ENCODE data around the gene KRTAP10-2. TPM values are rescaled to one million over a fixed set of nuclear protein-coding genes. Genes with fewer than 3 reads are reported as not detected.

KRTAP10-2 gene
- total and polyA plus RNA-seq, 9 of the 15 experiments (the other 6 are each of a cell fraction or from before 2014, with no cell fraction given): not detected

GRCh38 chr21:44568667-44569556, 17.6 kb upstream of the KRTAP10-2 start (continued):
- TF ChIP-seq CHD7 (IDR thresholded peaks at IDR 0.05; ENCODE audit: low read depth, low read length) (no peak), GATAD2A (IDR thresholded peaks at IDR 0.05) (no peak), HMG20A (CRISPR knock-in tag; conservative IDR thresholded peaks at IDR 0.05) (no peak), ZBTB8A (IDR thresholded peaks at IDR 0.05; ENCODE audit: partially characterized antibody) (no peak), KLF16 (IDR thresholded peaks at IDR 0.05) (no peak), BRD9 (IDR thresholded peaks at IDR 0.05; ENCODE audit: low read depth, partially characterized antibody) (no peak), RFX7 (CRISPR knock-in tag; IDR thresholded peaks at IDR 0.05) (no peak), ARID3B (CRISPR knock-in tag; IDR thresholded peaks at IDR 0.05; ENCODE audit: borderline replicate concordance) (no peak), ZNF76 (CRISPR knock-in tag; IDR thresholded peaks at IDR 0.05; ENCODE audit: borderline replicate concordance) (no peak), ZNF232 (CRISPR knock-in tag; IDR thresholded peaks at IDR 0.05) (no peak), RBBP5 (IDR thresholded peaks at IDR 0.05; ENCODE audit: borderline replicate concordance, insufficient read depth, low read length, poor library complexity, severe bottlenecking) (peak; percentile 3), BRF2 (IDR thresholded peaks at IDR 0.05; ENCODE audit: borderline replicate concordance, insufficient read depth, insufficient read length) (no peak), SNAPC5 (CRISPR knock-in tag; IDR thresholded peaks at IDR 0.05) (no peak)

Data from K562 (cell line).